Measurements from ENCODE around the gene G6PC3.

The G6PC3 gene

DNA sequence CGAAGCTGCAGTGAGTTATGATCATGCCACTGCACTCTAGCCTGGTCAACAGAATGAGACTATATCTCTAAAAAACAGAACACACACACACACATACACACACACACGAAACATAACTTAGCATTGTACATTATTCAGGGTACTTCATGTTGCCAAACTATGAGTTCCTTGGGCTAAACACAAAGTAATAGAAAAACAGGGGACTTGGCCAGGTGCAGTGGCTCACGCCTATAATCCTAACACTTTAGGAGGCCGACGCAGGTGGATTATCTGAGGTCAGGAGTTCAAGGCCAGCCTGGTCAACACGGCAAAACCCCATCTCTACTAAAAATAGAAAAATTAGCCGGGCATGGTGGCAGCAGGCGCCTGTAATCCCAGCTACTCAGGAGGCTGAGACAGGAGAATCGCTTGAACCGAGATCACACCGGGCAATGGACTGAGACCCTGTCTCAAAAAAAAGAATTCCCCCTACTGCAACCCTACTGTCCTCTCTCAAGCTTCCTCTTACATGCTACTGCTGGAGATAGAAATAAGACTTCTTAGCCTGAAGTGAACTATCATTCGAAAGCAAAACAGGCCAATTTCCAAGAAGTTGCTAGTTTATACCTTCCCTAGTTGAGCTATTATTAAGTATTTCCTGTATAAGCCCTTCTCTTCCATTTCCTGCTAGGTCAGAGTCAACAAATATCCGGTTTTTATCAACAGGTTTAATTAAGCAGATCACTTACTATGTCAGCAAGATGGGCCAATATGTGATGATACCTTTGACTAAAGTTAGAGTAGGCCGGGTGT is 11.2 kb upstream of the G6PC3 start:
- no peak overlapping the region for H3K4me3 ChIP-seq (ENCODE audit: control insufficient read depth, low read depth, low read length)
- TF ChIP-seq, protein P1, sequence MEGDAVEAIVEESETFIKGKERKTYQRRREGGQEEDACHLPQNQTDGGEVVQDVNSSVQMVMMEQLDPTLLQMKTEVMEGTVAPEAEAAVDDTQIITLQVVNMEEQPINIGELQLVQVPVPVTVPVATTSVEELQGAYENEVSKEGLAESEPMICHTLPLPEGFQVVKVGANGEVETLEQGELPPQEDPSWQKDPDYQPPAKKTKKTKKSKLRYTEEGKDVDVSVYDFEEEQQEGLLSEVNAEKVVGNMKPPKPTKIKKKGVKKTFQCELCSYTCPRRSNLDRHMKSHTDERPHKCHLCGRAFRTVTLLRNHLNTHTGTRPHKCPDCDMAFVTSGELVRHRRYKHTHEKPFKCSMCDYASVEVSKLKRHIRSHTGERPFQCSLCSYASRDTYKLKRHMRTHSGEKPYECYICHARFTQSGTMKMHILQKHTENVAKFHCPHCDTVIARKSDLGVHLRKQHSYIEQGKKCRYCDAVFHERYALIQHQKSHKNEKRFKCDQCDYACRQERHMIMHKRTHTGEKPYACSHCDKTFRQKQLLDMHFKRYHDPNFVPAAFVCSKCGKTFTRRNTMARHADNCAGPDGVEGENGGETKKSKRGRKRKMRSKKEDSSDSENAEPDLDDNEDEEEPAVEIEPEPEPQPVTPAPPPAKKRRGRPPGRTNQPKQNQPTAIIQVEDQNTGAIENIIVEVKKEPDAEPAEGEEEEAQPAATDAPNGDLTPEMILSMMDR (IDR thresholded peaks at IDR 0.05; ENCODE audit: control insufficient read depth, insufficient read depth, low read depth, low read length, missing control alignments), result no peak
- no peak for DNase-seq (ENCODE audit: low read depth)

DNA sequence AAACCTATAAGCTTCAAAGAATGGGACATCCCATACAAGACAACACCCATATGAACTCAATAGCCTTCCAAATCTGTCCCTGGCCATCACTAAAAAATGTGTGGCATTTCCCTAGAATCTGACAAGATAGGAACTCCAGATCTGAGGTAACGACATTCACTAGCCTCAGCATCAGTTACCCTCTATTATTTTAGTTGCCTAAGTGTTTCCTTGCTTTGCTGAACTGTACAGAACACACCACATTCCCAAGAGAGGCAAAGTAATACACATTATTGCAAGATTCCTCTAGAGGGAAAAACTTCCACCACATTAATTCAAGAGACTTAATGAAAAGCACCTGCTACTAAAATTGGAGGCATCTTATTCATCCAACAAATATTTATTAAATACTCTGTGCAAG is 9.1 kb upstream of the G6PC3 start:
- no peak overlapping the region for H3K4me3 ChIP-seq (ENCODE audit: control insufficient read depth, low read depth, low read length)
- TF ChIP-seq, protein P1 (IDR thresholded peaks at IDR 0.05; ENCODE audit: control insufficient read depth, insufficient read depth, low read depth, low read length, missing control alignments), result no peak
- DNase-seq (ENCODE audit: low read depth), result no peak

DNA sequence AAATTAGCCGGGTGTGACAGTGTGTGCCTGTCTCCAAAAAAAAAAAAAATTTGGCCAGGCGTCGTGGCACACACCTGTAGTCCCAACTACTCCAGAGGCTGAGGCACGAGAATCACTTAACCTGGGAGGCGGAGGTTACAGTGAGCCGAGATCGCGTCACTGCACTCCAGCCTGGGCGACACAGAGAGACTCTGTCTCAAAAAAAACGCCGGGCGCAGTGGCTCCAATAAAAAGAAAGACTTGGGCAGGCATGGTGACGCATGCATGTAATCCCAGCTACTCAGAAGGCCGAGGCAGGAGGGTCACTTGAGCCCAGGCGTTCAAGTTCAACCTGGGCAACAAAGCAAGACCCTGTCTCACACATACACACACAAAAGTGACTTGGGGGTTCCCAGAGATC is 7.7 kb upstream of the G6PC3 start:
- no peak overlapping the region for H3K4me3 ChIP-seq (ENCODE audit: control insufficient read depth, low read depth, low read length)
- TF ChIP-seq, protein P1 (IDR thresholded peaks at IDR 0.05; ENCODE audit: control insufficient read depth, insufficient read depth, low read depth, low read length, missing control alignments), result no peak
- DNase-seq (ENCODE audit: low read depth), result no peak

DNA sequence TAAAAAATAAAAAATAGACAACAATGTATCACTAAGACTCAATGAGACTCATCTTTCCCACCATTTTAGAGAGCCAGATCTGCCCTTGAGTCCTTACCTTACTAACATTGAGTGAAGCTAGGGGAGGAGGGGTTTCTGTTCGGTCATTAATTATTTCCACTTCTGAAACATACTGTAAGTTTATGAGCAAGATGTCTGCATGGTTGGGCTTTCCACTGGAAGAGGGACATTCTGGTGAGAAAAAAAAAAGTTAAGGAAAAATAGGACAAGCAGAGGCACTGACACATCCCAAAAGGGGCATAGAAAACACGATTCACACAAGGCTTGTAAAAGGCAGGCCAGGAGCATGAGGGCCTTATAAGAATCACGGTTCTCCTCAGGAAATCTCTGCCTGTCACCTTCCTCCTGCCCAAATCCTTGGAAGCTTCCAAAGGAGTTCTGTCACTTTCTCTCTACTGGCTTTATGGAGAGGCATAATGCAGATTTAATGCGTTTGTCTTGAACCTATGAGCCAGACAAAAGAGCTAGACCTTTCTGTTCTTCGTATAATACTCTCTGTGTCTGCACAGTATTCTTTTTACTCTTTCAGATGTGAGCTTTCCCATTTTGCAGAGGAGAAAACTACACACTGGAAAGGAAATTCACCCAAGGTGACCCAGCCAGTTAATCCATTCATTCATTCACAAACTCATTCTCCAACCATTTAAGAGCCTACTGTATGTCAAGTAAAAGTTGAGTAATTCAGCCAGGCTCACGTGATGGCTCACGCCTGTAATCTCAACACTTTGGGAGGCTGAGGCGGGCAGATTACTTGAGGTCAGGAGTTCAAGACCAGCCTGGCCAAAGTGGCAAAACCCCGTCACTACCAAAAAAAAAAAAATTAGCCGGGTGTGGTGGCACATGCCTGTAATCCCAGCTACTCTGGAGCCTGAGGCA is 6.6 kb upstream of the G6PC3 start:
- DNase-seq (ENCODE audit: low read depth), result no peak
- no peak overlapping the region for H3K4me3 ChIP-seq (ENCODE audit: control insufficient read depth, low read depth, low read length)
- TF ChIP-seq, protein P1 (IDR thresholded peaks at IDR 0.05; ENCODE audit: control insufficient read depth, insufficient read depth, low read depth, low read length, missing control alignments), result no peak

DNA sequence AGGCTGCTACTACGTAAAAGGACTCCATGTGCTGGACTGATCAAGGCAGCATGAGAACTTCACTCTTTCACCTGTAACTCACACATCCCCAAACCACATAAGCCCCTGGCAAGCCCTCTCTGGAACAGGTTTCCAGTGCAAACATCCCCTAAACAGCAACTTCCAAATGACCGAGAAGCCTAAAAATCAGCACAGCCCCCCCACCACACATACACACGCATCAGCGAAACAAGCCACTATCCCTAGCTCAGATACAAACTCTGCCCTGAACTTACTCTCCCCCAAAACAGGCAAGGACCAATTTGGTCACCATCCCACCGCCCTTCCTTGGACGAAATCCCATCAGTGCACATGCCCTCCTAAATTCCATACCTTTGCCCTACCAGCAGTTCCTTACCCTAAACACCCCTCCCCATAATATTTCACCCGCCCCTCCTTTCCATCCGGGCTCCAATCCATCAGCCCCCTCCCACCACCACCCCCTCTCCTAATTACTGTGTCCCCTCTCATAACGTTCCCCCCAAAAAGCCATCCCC is 4.8 kb upstream of the G6PC3 start:
- TF ChIP-seq, protein P1 (IDR thresholded peaks at IDR 0.05; ENCODE audit: control insufficient read depth, insufficient read depth, low read depth, low read length, missing control alignments), result no peak
- DNase-seq (ENCODE audit: low read depth), result no peak
- H3K4me3 ChIP-seq (ENCODE audit: control insufficient read depth, low read depth, low read length), result peak overlapping the region; percentile 96

DNA sequence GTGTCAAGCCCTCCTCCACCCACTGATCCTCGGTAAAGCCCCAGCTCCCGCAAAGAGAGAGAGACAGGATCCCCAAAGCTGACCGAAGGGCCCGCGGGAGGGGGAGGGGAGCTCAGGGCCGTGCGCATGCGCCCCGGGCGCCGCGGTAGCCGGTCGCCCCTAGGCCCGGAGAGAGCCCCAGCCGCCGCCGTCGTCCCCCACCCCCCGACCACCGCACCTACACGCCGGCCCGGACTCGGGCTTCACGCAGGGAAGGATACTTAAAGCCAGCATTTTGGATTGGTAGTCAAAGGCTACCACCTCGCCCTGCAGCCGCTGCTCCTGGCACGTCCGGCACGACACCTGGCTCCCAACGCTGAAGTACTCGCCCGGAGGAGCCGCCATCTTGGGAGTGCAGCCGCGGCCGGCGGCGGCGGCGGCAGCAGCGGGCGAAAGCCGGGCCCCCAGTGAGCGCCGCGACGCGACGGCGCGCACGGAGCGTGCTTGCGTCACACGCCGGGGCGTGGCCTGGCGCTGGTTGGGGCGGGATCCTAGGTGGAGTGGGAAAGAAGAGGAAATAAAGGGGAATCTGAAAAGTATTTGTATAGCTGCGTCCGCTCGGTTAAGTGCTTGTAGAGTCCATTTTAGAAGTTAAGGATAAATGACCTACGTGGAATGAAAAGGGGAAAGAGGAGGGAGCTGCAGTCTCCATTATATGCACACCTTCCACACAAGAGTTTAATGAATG is 4.2 kb upstream of the G6PC3 start, which contains the start of gene LSM12:
LSM12 (minus strand) TSS at position 468 of the 727 bp plus-strand sequence; CDS start at position 384, 84 bp downstream.
- DNase-seq (ENCODE audit: low read depth), result no peak
- H3K4me3 ChIP-seq (ENCODE audit: control insufficient read depth, low read depth, low read length), result peak within 1 kb of the TSS; percentile 96
- TF ChIP-seq, protein P1 (IDR thresholded peaks at IDR 0.05; ENCODE audit: control insufficient read depth, insufficient read depth, low read depth, low read length, missing control alignments), result no peak
